ENCODE results near the gene KCNH5. TPM values are rescaled to one million over a fixed set of nuclear protein-coding genes. Genes with fewer than 3 reads are reported as not detected.

Gene KCNH5
- polyA plus RNA-seq, 1 of the 3 experiments (the other 2 are of a cell fraction): not detected

- H2AFZ ChIP-seq (ENCODE audit: low read depth): no peak overlapping the region
- no peaks in the 10 kb centered on the region for H3K4me1 ChIP-seq (ENCODE audit: control insufficient read depth in 1 of 2, insufficient read depth in 2 of 2, low read depth in 1 of 2, low read length in 1 of 2)
- no peak overlapping the region for H3K9ac ChIP-seq
- CTCF ChIA-PET: interaction anchor here (1.1 kb wide), 1 partner anchor 17 kb away, joined by 3 read pairs; no protein-coding TSS in a partner anchor
- no peak overlapping the region for H3K4me2 ChIP-seq
- H3K9me3 ChIP-seq: no peaks in the 10 kb centered on the region
- no peak overlapping the region for H3K27ac ChIP-seq (ENCODE audit: low read depth in 2 of 2, low read length in 1 of 2)
- H4K20me1 ChIP-seq (ENCODE audit: insufficient read depth): no peaks in the 10 kb centered on the region
- no peak for TF ChIP-seq SIN3A (IDR thresholded peaks at IDR 0.05; ENCODE audit: borderline replicate concordance, low read depth, low read length)
- TF ChIP-seq USF1 (IDR thresholded peaks at IDR 0.05; ENCODE audit: borderline replicate concordance, low read depth): no peak
- TF ChIP-seq CHD2 (IDR thresholded peaks at IDR 0.05; ENCODE audit: low read length, partially characterized antibody): no peak
- no peak for TF ChIP-seq ELF1 (IDR thresholded peaks at IDR 0.05)
- TF ChIP-seq GATA2 (CRISPR knock-in tag; IDR thresholded peaks at IDR 0.05): no peak
- WGBS (ENCODE audit: low lambda C conversion rate): 62% methylated on average over 1 of the region's 1 CpG
- H3K27me3 ChIP-seq (ENCODE audit: insufficient read depth): no peaks in the 10 kb centered on the region
- H3K79me2 ChIP-seq (ENCODE audit: insufficient read depth): no peaks in the 10 kb centered on the region
- DNase-seq: no peak
- no peaks in the 10 kb centered on the region for H3K36me3 ChIP-seq (replicated peaks in 1 of 2; ENCODE audit: control insufficient read depth in 1 of 2, insufficient read depth in 2 of 2, low read length in 1 of 2)
- H3K4me3 ChIP-seq (ENCODE audit: low read depth in 2 of 2, low read length in 1 of 2): no peak overlapping the region
- H3F3A ChIP-seq (replicated peaks; ENCODE audit: insufficient read depth): no peaks in the 10 kb centered on the region
- POLR2A ChIA-PET: no interaction called here
- H3K9me2 ChIP-seq: no peaks in the 10 kb centered on the region
Measured at GRCh38 chr14:62697461-62697860, 347.8 kb downstream of the KCNH5 start.

GRCh38 chr14:62696929-62697328, 348.3 kb downstream of the KCNH5 start:
- Histone ChIP-seq H3K9ac (no peak overlapping the region), H3K4me3 (ENCODE audit: low read depth in 2 of 2, low read length in 1 of 2) (no peak overlapping the region), H3F3A (replicated peaks; ENCODE audit: insufficient read depth) (no peaks in the 10 kb centered on the region), H4K20me1 (ENCODE audit: insufficient read depth) (no peaks in the 10 kb centered on the region), H3K4me2 (no peak overlapping the region), H3K27me3 (ENCODE audit: insufficient read depth) (no peaks in the 10 kb centered on the region), H3K79me2 (ENCODE audit: insufficient read depth) (no peaks in the 10 kb centered on the region), H2AFZ (ENCODE audit: low read depth) (no peak overlapping the region), H3K4me1 (ENCODE audit: control insufficient read depth in 1 of 2, insufficient read depth in 2 of 2, low read depth in 1 of 2, low read length in 1 of 2) (no peaks in the 10 kb centered on the region), H3K27ac (ENCODE audit: low read depth in 2 of 2, low read length in 1 of 2) (no peak overlapping the region), H3K9me3 (no peaks in the 10 kb centered on the region), H3K9me2 (no peaks in the 10 kb centered on the region), H3K36me3 (replicated peaks in 1 of 2; ENCODE audit: control insufficient read depth in 1 of 2, insufficient read depth in 2 of 2, low read length in 1 of 2) (no peaks in the 10 kb centered on the region)
- TF ChIP-seq MEF2A (IDR thresholded peaks at IDR 0.05; ENCODE audit: borderline replicate concordance, low read depth): no peak
- TF ChIP-seq TAF1 (IDR thresholded peaks at IDR 0.05; ENCODE audit: borderline replicate concordance, low read depth, low read length): no peak
- no peak for TF ChIP-seq SMC3 (IDR thresholded peaks at IDR 0.05; ENCODE audit: low read depth, low read length)
- no peak for TF ChIP-seq TEAD4 (IDR thresholded peaks at IDR 0.05; ENCODE audit: borderline replicate concordance, insufficient read depth)
- TF ChIP-seq PBX3 (IDR thresholded peaks at IDR 0.05): no peak
- TF ChIP-seq RCOR1 (IDR thresholded peaks at IDR 0.05; ENCODE audit: low read length): no peak
- TF ChIP-seq GATA2 (CRISPR knock-in tag; IDR thresholded peaks at IDR 0.05): no peak
- no peak for TF ChIP-seq TCF12 (IDR thresholded peaks at IDR 0.05)
- no peak for TF ChIP-seq FOXM1 (IDR thresholded peaks at IDR 0.05; ENCODE audit: low read depth)
- TF ChIP-seq MAX (IDR thresholded peaks at IDR 0.05; ENCODE audit: low read depth): no peak
- no peak for TF ChIP-seq USF1 (IDR thresholded peaks at IDR 0.05; ENCODE audit: borderline replicate concordance, low read depth)
- TF ChIP-seq NRF1 (IDR thresholded peaks at IDR 0.05; ENCODE audit: low read depth, low read length): no peak
- TF ChIP-seq EZH2phosphoT487 (IDR thresholded peaks at IDR 0.05; ENCODE audit: borderline replicate concordance, low read depth): no peak
- TF ChIP-seq RXRA (IDR thresholded peaks at IDR 0.05; ENCODE audit: borderline replicate concordance, low read depth): no peak
- TF ChIP-seq USF2 (IDR thresholded peaks at IDR 0.05; ENCODE audit: borderline replicate concordance, low read depth, low read length): no peak
- no peak for TF ChIP-seq CTCF (IDR thresholded peaks at IDR 0.05)
- no peak for TF ChIP-seq RFX5 (IDR thresholded peaks at IDR 0.05; ENCODE audit: low read length)
- CTCF ChIA-PET: interaction anchor here (1.1 kb wide), 1 partner anchor 17 kb away, joined by 3 read pairs; no protein-coding TSS in a partner anchor
- POLR2A ChIA-PET: no interaction called here
- DNase-seq: no peak
- WGBS (ENCODE audit: low lambda C conversion rate): 46% methylated on average over 4 of the region's 4 CpGs

Data from SK-N-SH (cell line).